ENCODE results near the gene METTL9. TPM values are rescaled to one million over a fixed set of nuclear protein-coding genes. Genes with fewer than 3 reads are reported as not detected.
A peak's percentile ranks its signal among the peaks of the same experiment; 100 is the strongest.
"Not testable (repeated sequence)": the region's sequence is repeated elsewhere in the genome, so short reads cannot be mapped to it uniquely, and the experiment has no call there.

Gene METTL9
- total RNA-seq, 1 donor from 2014 or later, result 80.1 TPM

- DNase-seq (ENCODE audit: low spot score) (no peak), ATAC-seq (no peak)
- intact Hi-C loops (cut with DNase I), result no loop called here
Observed at GRCh38 chr16:21628772-21629171, 29.4 kb downstream of the METTL9 start.

- intact Hi-C loops (cut with DNase I); ATAC-seq: not testable (repeated sequence)
Observed at GRCh38 chr16:21629616-21630539, 30.5 kb downstream of the METTL9 start.

GRCh38 chr16:21630866-21631265 is 31.5 kb downstream of the METTL9 start:
- intact Hi-C loops (cut with DNase I); DNase-seq (ENCODE audit: low spot score); ATAC-seq: not testable (repeated sequence)

More at GRCh38 chr16:21629616-21630539, 30.5 kb downstream of the METTL9 start:
- DNase-seq (ENCODE audit: low spot score), result not testable (repeated sequence)

- DNase-seq (ENCODE audit: low spot score); ATAC-seq; intact Hi-C loops (cut with DNase I): not testable (repeated sequence)
Observed at GRCh38 chr16:21631376-21631775, 32.0 kb downstream of the METTL9 start.

- intact Hi-C loops (cut with DNase I); DNase-seq (ENCODE audit: low spot score): not testable (repeated sequence)
Observed at GRCh38 chr16:21631951-21632575, 32.7 kb downstream of the METTL9 start.

GRCh38 chr16:21634216-21634615 is 34.8 kb downstream of the METTL9 start:
- ATAC-seq, result no peak
- no peak for DNase-seq (ENCODE audit: low spot score)
- intact Hi-C loops (cut with DNase I), result no loop called here

More at GRCh38 chr16:21631951-21632575, 32.7 kb downstream of the METTL9 start:
- ATAC-seq, result not testable (repeated sequence)

GRCh38 chr16:21635694-21636093 is 36.3 kb downstream of the METTL9 start:
- intact Hi-C loops (cut with DNase I); DNase-seq (ENCODE audit: low spot score): not testable (repeated sequence)

GRCh38 chr16:21637032-21637968 is 37.9 kb downstream of the METTL9 start:
- intact Hi-C loops (cut with DNase I), result no loop called here
- ATAC-seq (no peak), DNase-seq (ENCODE audit: low spot score) (no peak)

More at GRCh38 chr16:21635694-21636093, 36.3 kb downstream of the METTL9 start:
- not testable (repeated sequence) for ATAC-seq

GRCh38 chr16:21638573-21638975 is 39.2 kb downstream of the METTL9 start:
- intact Hi-C loops (cut with DNase I), result no loop called here
- no peak for ATAC-seq
- no peak for DNase-seq (ENCODE audit: low spot score)

GRCh38 chr16:21639493-21639892 is 40.1 kb downstream of the METTL9 start:
- ATAC-seq (no peak), DNase-seq (ENCODE audit: low spot score) (no peak)
- intact Hi-C loops (cut with DNase I), result no loop called here

- no peak for DNase-seq (ENCODE audit: low spot score)
- intact Hi-C loops (cut with DNase I), result no loop called here
Observed at GRCh38 chr16:21641916-21642315, 42.5 kb downstream of the METTL9 start.

GRCh38 chr16:21642861-21643260 is 43.5 kb downstream of the METTL9 start:
- no peak for DNase-seq (ENCODE audit: low spot score)
- intact Hi-C loops (cut with DNase I), result no loop called here
- ATAC-seq, result no peak

More at GRCh38 chr16:21641916-21642315, 42.5 kb downstream of the METTL9 start:
- no peak for ATAC-seq

GRCh38 chr16:21643785-21644184 is 44.4 kb downstream of the METTL9 start:
- no peak for ATAC-seq
- no peak for DNase-seq (ENCODE audit: low spot score)
- intact Hi-C loops (cut with DNase I), result no loop called here

GRCh38 chr16:21644674-21645073 is 45.3 kb downstream of the METTL9 start:
- ATAC-seq (no peak), DNase-seq (ENCODE audit: low spot score) (no peak)
- intact Hi-C loops (cut with DNase I), result no loop called here

GRCh38 chr16:21645261-21645721 is 45.9 kb downstream of the METTL9 start:
- ATAC-seq, result peak; percentile 46
- intact Hi-C loops (cut with DNase I), result no loop called here
- DNase-seq (ENCODE audit: low spot score), result no peak

- ATAC-seq (peak; percentile 41), DNase-seq (ENCODE audit: low spot score) (no peak)
- intact Hi-C loops (cut with DNase I), result no loop called here
Observed at GRCh38 chr16:21646091-21646490, 46.7 kb downstream of the METTL9 start.

GRCh38 chr16:21646721-21647561 is 47.6 kb downstream of the METTL9 start:
- DNase-seq (ENCODE audit: low spot score) (no peak), ATAC-seq (no peak)
- intact Hi-C loops (cut with DNase I), result no loop called here
